C4-2B (cell line): ENCODE measurements around the gene FGFR1OP2.

Experiments
- ZFX ChIP-seq: fragments of 450-650 bp; IDR thresholded peaks from 2 replicates; pipeline ENCODE4 v1.6.1; 2017
- TF ChIP-seq, protein P1 (sequence below): fragments of 450-650 bp; conservative IDR thresholded peaks from 2 replicates; pipeline ENCODE4 v1.5.1; 2017; ENCODE audit warnings: mild to moderate bottlenecking

DNA sequence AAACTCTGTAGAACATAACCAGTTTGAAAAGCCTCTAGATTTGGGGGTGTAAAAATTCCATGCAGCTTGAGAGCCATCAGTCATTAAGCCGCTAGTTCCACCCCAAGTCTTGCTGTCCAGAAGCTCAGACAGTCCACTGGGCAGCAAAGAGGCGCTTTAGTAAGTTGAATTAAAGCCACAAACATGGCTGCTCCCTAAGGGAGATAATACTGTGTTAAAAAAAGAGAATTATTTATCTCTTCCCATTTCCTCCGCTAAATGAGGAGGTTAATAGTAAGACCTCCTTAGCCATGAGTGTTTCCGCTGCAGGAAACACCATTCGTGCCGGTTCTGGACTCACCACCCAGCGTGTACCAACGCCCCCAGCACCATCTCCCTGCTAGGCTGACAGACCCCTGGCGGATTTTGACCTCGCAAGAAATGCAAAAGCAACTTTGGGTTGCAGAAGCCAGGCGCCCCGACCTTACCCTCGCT is 75.4 kb downstream of the FGFR1OP2 start:
- TF ChIP-seq, protein P1, sequence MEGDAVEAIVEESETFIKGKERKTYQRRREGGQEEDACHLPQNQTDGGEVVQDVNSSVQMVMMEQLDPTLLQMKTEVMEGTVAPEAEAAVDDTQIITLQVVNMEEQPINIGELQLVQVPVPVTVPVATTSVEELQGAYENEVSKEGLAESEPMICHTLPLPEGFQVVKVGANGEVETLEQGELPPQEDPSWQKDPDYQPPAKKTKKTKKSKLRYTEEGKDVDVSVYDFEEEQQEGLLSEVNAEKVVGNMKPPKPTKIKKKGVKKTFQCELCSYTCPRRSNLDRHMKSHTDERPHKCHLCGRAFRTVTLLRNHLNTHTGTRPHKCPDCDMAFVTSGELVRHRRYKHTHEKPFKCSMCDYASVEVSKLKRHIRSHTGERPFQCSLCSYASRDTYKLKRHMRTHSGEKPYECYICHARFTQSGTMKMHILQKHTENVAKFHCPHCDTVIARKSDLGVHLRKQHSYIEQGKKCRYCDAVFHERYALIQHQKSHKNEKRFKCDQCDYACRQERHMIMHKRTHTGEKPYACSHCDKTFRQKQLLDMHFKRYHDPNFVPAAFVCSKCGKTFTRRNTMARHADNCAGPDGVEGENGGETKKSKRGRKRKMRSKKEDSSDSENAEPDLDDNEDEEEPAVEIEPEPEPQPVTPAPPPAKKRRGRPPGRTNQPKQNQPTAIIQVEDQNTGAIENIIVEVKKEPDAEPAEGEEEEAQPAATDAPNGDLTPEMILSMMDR: no peak
- TF ChIP-seq ZFX: no peak
